TTC549 (cell line): Measurements from ENCODE around the gene GAB1.

Experiments
- FAIRE-seq: peaks from 2 replicates; lab custom pipeline; 2012; peaks lifted over from hg19 to GRCh38; lab: Jason Lieb, UNC

The GAB1 gene

DNA sequence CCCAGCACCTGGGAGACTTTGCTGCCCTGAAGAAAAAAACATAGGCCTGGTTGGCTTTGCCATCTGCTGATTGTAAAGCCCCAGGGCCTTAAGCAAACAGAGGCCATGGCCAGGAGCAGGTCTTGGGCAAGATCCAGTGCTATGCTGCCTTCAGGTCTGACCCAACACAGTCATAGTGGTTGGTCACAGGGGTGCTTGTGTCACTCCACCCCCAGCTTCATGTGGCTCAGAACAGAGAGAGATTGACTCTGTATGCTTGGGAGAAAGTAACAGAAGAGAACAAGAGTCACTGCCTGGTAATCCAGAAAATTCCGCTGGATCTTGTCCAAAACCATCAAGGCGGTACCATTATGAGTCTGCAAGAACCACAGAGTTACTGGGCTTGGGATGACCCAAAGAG, 152.4 kb downstream of the GAB1 start:
- no peak for FAIRE-seq

DNA sequence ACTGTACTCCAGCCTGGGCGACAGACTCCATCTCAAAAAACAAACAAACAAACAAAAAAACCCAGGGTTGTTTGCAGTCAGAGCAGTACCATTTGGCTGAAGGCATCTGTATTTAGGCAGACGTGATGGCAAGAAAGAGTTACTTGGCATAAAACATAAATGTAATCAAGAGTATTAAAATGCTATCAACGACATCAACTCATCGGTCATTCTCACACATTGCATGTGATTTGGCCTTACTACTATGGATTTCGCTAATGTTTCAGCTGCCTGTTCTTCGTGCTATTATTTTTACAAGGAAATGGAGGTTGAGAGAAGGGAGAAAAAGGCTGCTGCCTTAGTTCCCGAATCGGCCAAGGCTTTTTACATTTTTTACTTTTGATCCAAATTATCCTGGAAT, 161.3 kb downstream of the GAB1 start:
- no peak for FAIRE-seq

DNA sequence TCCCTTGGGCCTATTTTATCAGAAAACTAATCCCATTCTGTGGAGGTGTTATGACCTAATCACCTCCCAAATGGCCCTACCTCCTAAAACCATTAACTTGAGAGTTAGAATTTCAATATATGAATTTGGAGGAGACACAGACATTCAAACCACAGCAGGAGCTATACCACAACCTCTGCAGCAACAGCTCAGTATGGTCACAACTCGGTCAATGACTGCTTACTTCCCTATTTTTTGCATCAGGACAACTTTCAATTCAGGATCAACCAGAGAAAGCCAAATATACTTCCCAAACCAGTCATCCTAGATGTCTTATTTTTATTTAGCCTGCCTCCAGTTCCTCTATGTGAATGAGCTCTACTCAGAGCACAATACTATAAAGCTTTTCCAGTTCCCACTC, 165.6 kb downstream of the GAB1 start:
- FAIRE-seq: no peak

DNA sequence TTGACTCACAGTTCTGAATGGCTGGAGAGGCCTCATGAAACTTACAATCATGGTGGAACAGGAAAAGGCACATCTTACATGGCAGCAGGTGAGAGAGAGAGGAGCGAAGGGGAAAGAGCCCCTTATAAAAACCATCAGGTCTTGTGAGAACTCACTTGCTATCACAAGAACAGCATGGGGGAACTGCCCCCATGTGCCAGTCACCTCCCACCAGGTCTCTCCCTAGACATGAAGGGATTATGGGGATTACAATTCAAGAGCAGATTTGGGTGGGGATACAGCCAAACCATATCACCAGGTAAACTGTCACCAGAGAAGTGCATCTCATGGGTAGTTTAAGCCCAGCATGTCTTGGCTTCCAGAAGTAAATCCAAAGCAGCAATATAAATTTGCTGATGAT, 169.4 kb downstream of the GAB1 start:
- FAIRE-seq: no peak

DNA sequence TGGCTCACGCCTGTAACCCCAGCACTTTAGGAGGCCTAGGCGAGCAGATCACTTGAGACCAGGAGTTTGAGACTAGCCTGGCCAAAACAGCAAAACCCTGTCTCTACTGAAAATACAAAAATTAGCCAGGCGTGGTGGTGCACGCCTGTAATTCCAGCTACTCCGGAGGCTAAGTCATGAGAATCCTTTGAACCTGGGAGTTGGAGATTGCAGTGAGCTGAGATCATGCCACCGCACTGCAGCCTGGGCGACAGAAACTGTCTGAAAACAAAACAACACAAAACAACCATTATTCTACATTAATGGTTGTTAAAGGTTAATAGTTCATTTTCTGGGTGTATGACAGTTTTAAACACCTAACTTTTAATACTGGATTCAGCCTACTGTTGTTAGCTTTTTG, 175.2 kb downstream of the GAB1 start:
- FAIRE-seq: no peak

DNA sequence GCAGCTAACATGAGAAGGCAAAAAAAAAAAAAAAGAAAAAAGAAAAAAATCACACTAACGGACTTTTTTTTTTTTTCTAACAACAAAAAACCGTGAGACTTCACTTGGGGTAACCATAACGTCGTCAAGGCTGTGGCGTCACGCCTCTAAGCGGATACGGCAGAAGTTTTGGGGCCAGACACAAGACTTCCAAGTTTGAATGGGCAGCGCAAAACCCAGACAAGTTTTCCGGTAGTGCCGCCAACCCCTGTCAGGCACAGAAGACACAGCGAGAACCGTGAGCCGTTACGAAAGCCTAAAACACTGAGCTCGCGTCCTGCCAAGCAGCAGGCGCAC, 176.3 kb downstream of the GAB1 start:
- no peak for FAIRE-seq

DNA sequence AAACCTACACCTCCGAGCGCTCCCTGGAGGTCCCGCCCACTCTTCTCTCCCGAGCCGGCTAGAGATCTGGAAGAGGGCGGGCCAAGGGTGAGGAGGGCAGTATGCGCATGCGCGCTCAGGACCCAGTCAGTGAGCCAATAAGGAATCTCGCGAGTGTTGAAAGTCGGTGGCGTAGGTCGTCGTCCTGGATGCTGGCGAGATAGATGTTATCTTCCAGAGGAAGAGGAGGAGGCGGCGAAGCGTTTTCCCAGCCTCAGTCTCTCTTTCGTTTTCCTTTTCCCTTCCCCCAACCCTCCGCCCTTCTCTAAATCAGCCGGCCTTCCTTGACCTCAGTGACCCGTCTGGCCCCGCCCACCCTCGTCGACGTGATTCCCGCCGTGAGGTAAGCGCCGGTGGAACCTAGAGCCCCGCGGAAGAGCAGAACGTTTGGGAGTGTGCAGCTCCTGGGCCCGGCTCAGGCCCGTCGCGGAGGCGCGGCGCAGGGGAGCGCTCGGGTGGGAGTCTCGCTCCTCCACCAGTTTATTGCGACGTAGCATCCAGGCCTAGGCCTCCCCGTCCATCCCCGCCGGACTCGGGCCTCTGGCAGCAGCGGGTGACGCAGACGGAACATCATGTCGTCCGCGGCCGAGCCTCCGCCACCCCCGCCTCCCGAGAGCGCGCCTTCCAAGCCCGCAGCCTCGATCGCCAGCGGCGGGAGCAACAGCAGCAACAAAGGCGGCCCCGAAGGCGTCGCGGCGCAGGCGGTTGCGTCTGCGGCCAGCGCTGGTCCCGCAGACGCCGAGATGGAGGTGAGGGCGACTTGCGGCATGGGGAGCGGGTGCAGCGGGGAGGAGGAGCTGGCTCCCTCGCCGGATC, 176.9 kb downstream of the GAB1 start, which contains the start of gene SMARCA5:
SMARCA5 (plus strand) TSS at position 389 of the 855 bp plus-strand sequence; CDS start at position 612, 223 bp downstream.
- FAIRE-seq: peak; percentile 90

DNA sequence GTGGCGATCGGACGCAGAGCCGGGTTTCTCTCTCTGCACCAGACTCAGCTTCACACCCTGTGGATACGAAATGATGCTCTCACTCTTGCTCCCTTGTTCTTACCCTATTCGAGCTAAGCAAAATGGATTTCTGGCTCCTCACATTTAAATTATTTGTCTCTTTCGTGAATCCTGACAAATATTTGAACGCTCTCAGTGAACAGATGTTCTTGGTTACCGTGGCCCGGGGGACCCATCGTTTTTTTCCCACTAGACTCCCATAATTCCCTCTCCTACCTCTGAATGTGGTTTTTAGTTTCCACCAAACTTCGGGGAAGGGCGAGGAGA, 177.5 kb downstream of the GAB1 start:
- FAIRE-seq: no peak

DNA sequence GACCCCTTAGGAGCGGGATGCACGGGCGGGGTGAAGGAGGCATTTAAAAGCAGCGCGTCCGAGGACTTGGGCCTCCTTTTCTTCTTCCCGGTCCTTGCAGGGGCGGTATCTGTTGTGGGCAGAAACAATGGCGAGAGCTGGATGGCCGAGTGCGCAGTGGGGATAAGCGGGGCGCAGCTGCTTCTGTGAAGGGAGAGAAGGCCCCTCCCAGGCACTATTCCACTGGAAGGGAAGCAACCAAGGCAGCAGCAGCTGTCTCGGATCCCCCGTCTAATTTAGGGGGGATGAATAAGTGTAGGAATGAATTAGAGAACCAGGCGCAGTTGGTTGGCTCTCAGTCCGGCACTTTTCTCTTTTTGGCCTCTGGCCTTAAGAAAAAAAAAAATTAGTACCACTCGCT, 177.8 kb downstream of the GAB1 start:
- FAIRE-seq: no peak

DNA sequence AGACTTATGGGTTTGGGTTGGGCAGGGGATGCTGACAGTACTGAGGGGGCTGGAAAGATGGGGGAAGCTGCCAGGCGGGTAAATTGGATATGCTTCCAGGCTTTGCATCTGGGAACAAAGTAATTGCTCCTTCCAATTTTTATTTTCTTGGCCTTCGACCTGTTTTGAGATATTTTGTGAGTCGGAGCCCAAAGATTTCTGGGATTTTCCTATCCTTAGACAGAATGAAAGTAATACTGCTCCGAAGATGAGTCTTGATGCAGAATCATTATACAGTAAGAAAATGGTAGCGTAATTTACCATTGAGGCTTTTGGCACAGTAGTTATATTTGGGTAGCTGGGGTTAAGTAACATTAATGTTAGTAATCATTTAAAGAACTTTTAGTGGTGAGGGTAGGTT, 178.2 kb downstream of the GAB1 start:
- no peak for FAIRE-seq

DNA sequence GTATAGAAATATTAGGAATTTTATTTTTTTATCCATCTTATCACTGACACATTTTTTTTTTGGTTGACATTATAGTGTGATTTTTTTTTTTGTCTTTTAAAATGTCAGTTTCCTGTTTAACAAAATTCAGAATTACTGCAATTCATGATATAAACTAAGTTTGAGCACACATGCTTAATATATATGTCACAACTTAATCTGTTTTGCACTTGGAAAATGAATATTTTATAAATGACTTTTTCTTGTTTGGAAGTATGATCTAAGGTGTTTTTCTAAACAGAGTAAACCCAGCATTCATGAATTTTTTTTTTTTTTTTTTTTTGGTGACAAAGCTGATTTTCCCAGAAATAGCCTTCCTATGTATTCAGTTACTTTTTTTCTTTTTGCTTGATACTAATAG, 179.2 kb downstream of the GAB1 start:
- FAIRE-seq: peak; percentile 3

DNA sequence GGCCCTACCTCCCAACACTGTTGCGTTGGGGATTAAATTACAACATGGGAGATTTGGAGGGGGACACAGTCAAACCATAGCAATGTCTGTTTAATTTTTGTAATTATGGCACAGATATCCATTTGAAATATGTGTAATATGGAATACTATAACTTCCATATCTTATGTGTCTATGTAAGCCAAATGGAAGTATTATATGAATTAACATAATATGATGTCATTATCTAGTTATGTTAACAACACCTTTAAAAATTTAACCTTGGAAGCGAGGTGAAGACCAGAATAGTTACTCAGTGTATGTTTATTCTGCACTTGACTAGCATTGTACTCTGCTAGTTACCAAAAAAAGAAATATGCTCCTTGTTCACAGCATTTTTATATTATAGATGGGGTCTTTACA, 181.1 kb downstream of the GAB1 start:
- FAIRE-seq: no peak
